Activated CD4-positive, alpha-beta memory T cell treated with anti-CD3 and anti-CD28 coated beads, Interleukin-2, amount 10 ng/mL, durations not matched to agents 7 days and 5 days (primary cell): ENCODE data around the gene PARVA. TPM values are rescaled to one million over a fixed set of nuclear protein-coding genes. Genes with fewer than 3 reads are reported as not detected.

Experiments used
- CTCF ChIA-PET: fragments of 350-600 bp; sonication (Branson Sonifier 250); formaldehyde crosslinking; loops from one replicate; lab custom pipeline; 2021; ENCODE audit warnings: antibody characterized with exemption, inconsistent platforms; lab: Charles Lee
- POLR2A ChIA-PET: fragments of 350-600 bp; sonication (Branson Sonifier 250); formaldehyde crosslinking; loops from one replicate; lab custom pipeline; 2021; ENCODE audit warnings: antibody characterized with exemption; lab: Charles Lee
- DNase-seq: peaks from one replicate; pipeline ENCODE4 v3.0.0-alpha.2; 2020
- H3K27ac Mint-ChIP-seq: one replicate; pipeline ENCODE4 v1.8.0; 2021; ENCODE audit warnings: mild to moderate bottlenecking, mixed read lengths
- H3K27me3 Mint-ChIP-seq: one replicate; pipeline ENCODE4 v1.8.0; 2021; ENCODE audit warnings: mixed read lengths
- H3K36me3 Mint-ChIP-seq: one replicate; pipeline ENCODE4 v1.8.0; 2021; ENCODE audit warnings: low read depth, mixed read lengths
- H3K4me1 Mint-ChIP-seq: one replicate; pipeline ENCODE4 v1.8.0; 2021; ENCODE audit warnings: mixed read lengths
- H3K4me3 Mint-ChIP-seq: one replicate; pipeline ENCODE4 v1.8.0; 2021; ENCODE audit warnings: mild to moderate bottlenecking, mixed read lengths
- H3K9me3 Mint-ChIP-seq: one replicate; pipeline ENCODE4 v1.8.0; 2021; ENCODE audit warnings: mixed read lengths
- total RNA-seq, 2 experiments: library from RNA; stranded (reverse); gene quantifications; one replicate each; pipeline ENCODE4 v1.2.3, GENCODE V29; 2021

PARVA gene
- total RNA-seq, 2 experiments from 2014 or later: 0.10 to 0.18 TPM

- ChIA-PET CTCF (interaction anchor here (1.1 to 2.0 kb wide), 2 partner anchors 81 to 477 kb away, joined by 4 to 8 read pairs; no protein-coding TSS in a partner anchor), POLR2A (no interaction called here)
- H3K4me3 Mint-ChIP-seq: no peak overlapping the region
- H3K9me3 Mint-ChIP-seq: no peaks in the 10 kb centered on the region
- peak; percentile 24 for DNase-seq
- H3K4me1 Mint-ChIP-seq: no peaks in the 10 kb centered on the region
- peaks cover 14% of the 10 kb centered on the region for H3K27me3 Mint-ChIP-seq
- H3K36me3 Mint-ChIP-seq: no peaks in the 10 kb centered on the region
- H3K27ac Mint-ChIP-seq: no peak overlapping the region
These were observed 34.7 kb downstream of the PARVA start for GRCh38 chr11:12411806-12412727.

- ChIA-PET POLR2A (no interaction called here), CTCF (no interaction called here)
- Mint-ChIP-seq H3K27ac (no peak overlapping the region), H3K4me3 (no peak overlapping the region), H3K4me1 (no peaks in the 10 kb centered on the region), H3K36me3 (no peaks in the 10 kb centered on the region), H3K27me3 (peaks cover 10% of the 10 kb centered on the region), H3K9me3 (no peaks in the 10 kb centered on the region)
- DNase-seq: no peak
These were observed 36.0 kb downstream of the PARVA start for GRCh38 chr11:12413141-12414052.

- Mint-ChIP-seq H3K4me1 (no peaks in the 10 kb centered on the region), H3K4me3 (no peak overlapping the region), H3K27ac (no peak overlapping the region), H3K9me3 (no peaks in the 10 kb centered on the region), H3K36me3 (no peaks in the 10 kb centered on the region), H3K27me3 (peaks cover 10% of the 10 kb centered on the region)
- CTCF ChIA-PET: no interaction called here
- DNase-seq: no peak
- POLR2A ChIA-PET: no interaction called here
These were observed 37.2 kb downstream of the PARVA start for GRCh38 chr11:12414611-12415010.

GRCh38 chr11:12415342-12415966 is 38.1 kb downstream of the PARVA start:
- Mint-ChIP-seq H3K4me3 (no peak overlapping the region), H3K27ac (no peak overlapping the region), H3K36me3 (no peaks in the 10 kb centered on the region), H3K9me3 (no peaks in the 10 kb centered on the region), H3K4me1 (no peaks in the 10 kb centered on the region), H3K27me3 (peaks cover 10% of the 10 kb centered on the region)
- POLR2A ChIA-PET: no interaction called here
- no peak for DNase-seq
- CTCF ChIA-PET: no interaction called here

- peaks cover 6% of the 10 kb centered on the region for H3K27me3 Mint-ChIP-seq
- no peak for DNase-seq
- POLR2A ChIA-PET: no interaction called here
- H3K4me1 Mint-ChIP-seq: no peaks in the 10 kb centered on the region
- no peak overlapping the region for H3K27ac Mint-ChIP-seq
- CTCF ChIA-PET: no interaction called here
- H3K4me3 Mint-ChIP-seq: no peak overlapping the region
- H3K9me3 Mint-ChIP-seq: no peaks in the 10 kb centered on the region
- H3K36me3 Mint-ChIP-seq: no peaks in the 10 kb centered on the region
These were observed 39.2 kb downstream of the PARVA start for GRCh38 chr11:12416552-12416951.

GRCh38 chr11:12417691-12418611 is 40.6 kb downstream of the PARVA start:
- H3K27ac Mint-ChIP-seq: no peak overlapping the region
- no peaks in the 10 kb centered on the region for H3K4me1 Mint-ChIP-seq
- DNase-seq: no peak
- H3K27me3 Mint-ChIP-seq: peaks cover 3% of the 10 kb centered on the region
- ChIA-PET CTCF (no interaction called here), POLR2A (no interaction called here)
- no peaks in the 10 kb centered on the region for H3K9me3 Mint-ChIP-seq
- H3K36me3 Mint-ChIP-seq: no peaks in the 10 kb centered on the region
- no peak overlapping the region for H3K4me3 Mint-ChIP-seq

GRCh38 chr11:12420040-12420439 is 42.7 kb downstream of the PARVA start:
- Mint-ChIP-seq H3K27me3 (peaks cover 3% of the 10 kb centered on the region), H3K9me3 (no peaks in the 10 kb centered on the region), H3K4me3 (no peak overlapping the region), H3K36me3 (no peaks in the 10 kb centered on the region), H3K4me1 (no peaks in the 10 kb centered on the region), H3K27ac (no peak overlapping the region)
- no peak for DNase-seq
- CTCF ChIA-PET: no interaction called here
- POLR2A ChIA-PET: no interaction called here

- POLR2A ChIA-PET: no interaction called here
- H3K4me1 Mint-ChIP-seq: no peaks in the 10 kb centered on the region
- no peak for DNase-seq
- H3K27me3 Mint-ChIP-seq: peaks cover 5% of the 10 kb centered on the region
- no peaks in the 10 kb centered on the region for H3K9me3 Mint-ChIP-seq
- no peak overlapping the region for H3K27ac Mint-ChIP-seq
- no peaks in the 10 kb centered on the region for H3K36me3 Mint-ChIP-seq
- H3K4me3 Mint-ChIP-seq: no peak overlapping the region
- CTCF ChIA-PET: no interaction called here
These were observed 43.3 kb downstream of the PARVA start for GRCh38 chr11:12420706-12421105.

- Mint-ChIP-seq H3K36me3 (no peaks in the 10 kb centered on the region), H3K9me3 (no peaks in the 10 kb centered on the region), H3K27ac (no peak overlapping the region), H3K4me1 (no peaks in the 10 kb centered on the region), H3K4me3 (no peak overlapping the region), H3K27me3 (peaks cover 2% of the 10 kb centered on the region)
- ChIA-PET POLR2A (no interaction called here), CTCF (no interaction called here)
- no peak for DNase-seq
These were observed 44.0 kb downstream of the PARVA start for GRCh38 chr11:12421386-12421785.

- H3K27ac Mint-ChIP-seq: no peak overlapping the region
- DNase-seq: no peak
- no peaks in the 10 kb centered on the region for H3K36me3 Mint-ChIP-seq
- peaks cover 2% of the 10 kb centered on the region for H3K27me3 Mint-ChIP-seq
- H3K4me3 Mint-ChIP-seq: no peak overlapping the region
- no peaks in the 10 kb centered on the region for H3K4me1 Mint-ChIP-seq
- CTCF ChIA-PET: no interaction called here
- POLR2A ChIA-PET: no interaction called here
- H3K9me3 Mint-ChIP-seq: no peaks in the 10 kb centered on the region
These were observed 48.8 kb downstream of the PARVA start for GRCh38 chr11:12426176-12426575.

GRCh38 chr11:12429155-12429554 is 51.8 kb downstream of the PARVA start:
- POLR2A ChIA-PET: no interaction called here
- Mint-ChIP-seq H3K9me3 (no peaks in the 10 kb centered on the region), H3K36me3 (no peaks in the 10 kb centered on the region), H3K27ac (no peak overlapping the region), H3K4me1 (no peaks in the 10 kb centered on the region), H3K4me3 (no peak overlapping the region), H3K27me3 (peaks cover 2% of the 10 kb centered on the region)
- CTCF ChIA-PET: interaction anchor here (0.5 to 1.4 kb wide), 2 partner anchors 140 to 1495 kb away, joined by 3 to 4 read pairs; no protein-coding TSS in a partner anchor
- DNase-seq: no peak

GRCh38 chr11:12430351-12430750 is 53.0 kb downstream of the PARVA start:
- Mint-ChIP-seq H3K36me3 (no peaks in the 10 kb centered on the region), H3K27ac (no peak overlapping the region), H3K27me3 (peaks cover under 1% of the 10 kb centered on the region), H3K4me3 (no peak overlapping the region), H3K4me1 (no peaks in the 10 kb centered on the region), H3K9me3 (no peaks in the 10 kb centered on the region)
- DNase-seq: no peak
- ChIA-PET CTCF (no interaction called here), POLR2A (no interaction called here)
